ENCODE results near the gene NPHP4. TPM values are rescaled to one million over a fixed set of nuclear protein-coding genes. Genes with fewer than 3 reads are reported as not detected.

NPHP4 gene
- total RNA-seq, 1 donor: 8.0 TPM

GRCh38 chr1:6013491-6013890 is 21.3 kb upstream of the NPHP4 start:
- no peak overlapping the region for H3K4me2 ChIP-seq (ENCODE audit: insufficient read depth, low read length)
- no peak overlapping the region for H3K4me3 ChIP-seq (ENCODE audit: insufficient read depth, low read length)
- H3K79me2 ChIP-seq (ENCODE audit: insufficient read depth, low read length): no peaks in the 10 kb centered on the region
- H3K27me3 ChIP-seq (ENCODE audit: insufficient read depth, low read length): no peaks in the 10 kb centered on the region
- peak; percentile 72 for DNase-seq (ENCODE audit: insufficient read length, low spot score, missing footprints)
- H2AFZ ChIP-seq (ENCODE audit: low read length): no peak overlapping the region
- H3K9me3 ChIP-seq (ENCODE audit: low read depth, low read length): no peaks in the 10 kb centered on the region
- H3K36me3 ChIP-seq (ENCODE audit: insufficient read depth, low read length): no peaks in the 10 kb centered on the region
- no peak overlapping the region for H3K27ac ChIP-seq (ENCODE audit: low read depth, low read length)
- TF ChIP-seq, protein P1, sequence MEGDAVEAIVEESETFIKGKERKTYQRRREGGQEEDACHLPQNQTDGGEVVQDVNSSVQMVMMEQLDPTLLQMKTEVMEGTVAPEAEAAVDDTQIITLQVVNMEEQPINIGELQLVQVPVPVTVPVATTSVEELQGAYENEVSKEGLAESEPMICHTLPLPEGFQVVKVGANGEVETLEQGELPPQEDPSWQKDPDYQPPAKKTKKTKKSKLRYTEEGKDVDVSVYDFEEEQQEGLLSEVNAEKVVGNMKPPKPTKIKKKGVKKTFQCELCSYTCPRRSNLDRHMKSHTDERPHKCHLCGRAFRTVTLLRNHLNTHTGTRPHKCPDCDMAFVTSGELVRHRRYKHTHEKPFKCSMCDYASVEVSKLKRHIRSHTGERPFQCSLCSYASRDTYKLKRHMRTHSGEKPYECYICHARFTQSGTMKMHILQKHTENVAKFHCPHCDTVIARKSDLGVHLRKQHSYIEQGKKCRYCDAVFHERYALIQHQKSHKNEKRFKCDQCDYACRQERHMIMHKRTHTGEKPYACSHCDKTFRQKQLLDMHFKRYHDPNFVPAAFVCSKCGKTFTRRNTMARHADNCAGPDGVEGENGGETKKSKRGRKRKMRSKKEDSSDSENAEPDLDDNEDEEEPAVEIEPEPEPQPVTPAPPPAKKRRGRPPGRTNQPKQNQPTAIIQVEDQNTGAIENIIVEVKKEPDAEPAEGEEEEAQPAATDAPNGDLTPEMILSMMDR (IDR thresholded peaks at IDR 0.05; ENCODE audit: extremely low read depth, low read depth, low read length): no peak
- H4K20me1 ChIP-seq (ENCODE audit: insufficient read depth, low read length): peaks cover 2% of the 10 kb centered on the region
- H3K4me1 ChIP-seq (ENCODE audit: insufficient read depth, low read length): no peaks in the 10 kb centered on the region

GRCh38 chr1:6012529-6013318 is 20.5 kb upstream of the NPHP4 start:
- Histone ChIP-seq H3K4me2 (ENCODE audit: insufficient read depth, low read length) (no peak overlapping the region), H3K27me3 (ENCODE audit: insufficient read depth, low read length) (no peaks in the 10 kb centered on the region), H4K20me1 (ENCODE audit: insufficient read depth, low read length) (peaks cover 2% of the 10 kb centered on the region), H3K79me2 (ENCODE audit: insufficient read depth, low read length) (no peaks in the 10 kb centered on the region), H3K36me3 (ENCODE audit: insufficient read depth, low read length) (no peaks in the 10 kb centered on the region), H3K4me1 (ENCODE audit: insufficient read depth, low read length) (no peaks in the 10 kb centered on the region), H3K27ac (ENCODE audit: low read depth, low read length) (no peak overlapping the region), H3K4me3 (ENCODE audit: insufficient read depth, low read length) (no peak overlapping the region), H2AFZ (ENCODE audit: low read length) (no peak overlapping the region), H3K9me3 (ENCODE audit: low read depth, low read length) (no peaks in the 10 kb centered on the region)
- peak; percentile 41 for DNase-seq (ENCODE audit: insufficient read length, low spot score, missing footprints)
- TF ChIP-seq, protein P1 (IDR thresholded peaks at IDR 0.05; ENCODE audit: extremely low read depth, low read depth, low read length): no peak

GRCh38 chr1:6011946-6012258 is 19.7 kb upstream of the NPHP4 start:
- H3K4me3 ChIP-seq (ENCODE audit: insufficient read depth, low read length): no peak overlapping the region
- H4K20me1 ChIP-seq (ENCODE audit: insufficient read depth, low read length): peaks cover 2% of the 10 kb centered on the region
- no peaks in the 10 kb centered on the region for H3K27me3 ChIP-seq (ENCODE audit: insufficient read depth, low read length)
- TF ChIP-seq, protein P1 (IDR thresholded peaks at IDR 0.05; ENCODE audit: extremely low read depth, low read depth, low read length): no peak
- no peak overlapping the region for H3K4me2 ChIP-seq (ENCODE audit: insufficient read depth, low read length)
- H2AFZ ChIP-seq (ENCODE audit: low read length): no peak overlapping the region
- no peaks in the 10 kb centered on the region for H3K9me3 ChIP-seq (ENCODE audit: low read depth, low read length)
- H3K79me2 ChIP-seq (ENCODE audit: insufficient read depth, low read length): no peaks in the 10 kb centered on the region
- H3K36me3 ChIP-seq (ENCODE audit: insufficient read depth, low read length): no peaks in the 10 kb centered on the region
- H3K27ac ChIP-seq (ENCODE audit: low read depth, low read length): no peak overlapping the region
- peak; percentile 1 for DNase-seq (ENCODE audit: insufficient read length, low spot score, missing footprints)
- no peaks in the 10 kb centered on the region for H3K4me1 ChIP-seq (ENCODE audit: insufficient read depth, low read length)

DNA sequence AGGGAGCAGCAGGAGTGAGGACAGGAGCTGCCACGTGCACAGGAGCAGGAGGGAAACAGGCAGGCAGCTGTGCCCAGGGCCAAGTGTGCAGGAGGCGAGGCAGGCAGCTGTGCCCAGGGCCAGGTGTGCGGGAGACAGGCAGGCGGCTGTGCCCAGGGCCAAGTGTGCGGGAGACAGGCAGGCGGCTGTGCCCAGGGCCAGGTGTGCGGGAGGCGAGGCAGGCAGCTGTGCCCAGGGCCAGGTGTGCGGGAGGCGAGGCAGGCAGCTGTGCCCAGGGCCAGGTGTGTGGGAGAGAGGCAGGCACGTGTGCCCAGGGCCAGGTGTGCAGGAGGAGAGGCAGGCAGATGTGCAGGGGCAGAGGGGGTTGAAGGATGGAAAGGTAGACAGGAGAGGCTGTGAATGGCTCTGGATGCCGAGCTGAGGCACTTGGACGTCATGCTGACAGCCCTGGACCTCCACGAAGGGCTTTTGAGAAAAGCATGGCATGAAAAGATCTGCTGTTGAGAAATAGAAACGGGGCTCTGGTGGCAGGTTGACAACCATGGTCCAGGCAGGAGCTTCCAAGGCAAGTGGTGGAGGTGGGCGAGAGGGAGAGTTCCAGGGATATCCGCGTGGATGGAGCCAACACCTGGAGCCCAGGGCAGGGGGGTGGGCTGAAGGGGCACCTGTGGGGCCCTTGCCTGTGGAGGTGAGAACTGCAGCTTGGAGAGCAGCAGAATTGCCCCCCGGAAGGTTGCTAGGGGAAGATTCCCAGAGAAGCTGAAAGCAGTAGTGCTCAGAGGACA is 19.1 kb upstream of the NPHP4 start:
- Histone ChIP-seq H3K4me3 (ENCODE audit: insufficient read depth, low read length) (no peak overlapping the region), H3K27ac (ENCODE audit: low read depth, low read length) (no peak overlapping the region), H3K9me3 (ENCODE audit: low read depth, low read length) (no peaks in the 10 kb centered on the region), H3K79me2 (ENCODE audit: insufficient read depth, low read length) (no peaks in the 10 kb centered on the region), H3K36me3 (ENCODE audit: insufficient read depth, low read length) (no peaks in the 10 kb centered on the region), H2AFZ (ENCODE audit: low read length) (no peak overlapping the region), H4K20me1 (ENCODE audit: insufficient read depth, low read length) (peaks cover 2% of the 10 kb centered on the region), H3K27me3 (ENCODE audit: insufficient read depth, low read length) (no peaks in the 10 kb centered on the region), H3K4me1 (ENCODE audit: insufficient read depth, low read length) (no peaks in the 10 kb centered on the region), H3K4me2 (ENCODE audit: insufficient read depth, low read length) (no peak overlapping the region)
- DNase-seq (ENCODE audit: insufficient read length, low spot score, missing footprints): peak; percentile 58
- TF ChIP-seq, protein P1 (IDR thresholded peaks at IDR 0.05; ENCODE audit: extremely low read depth, low read depth, low read length): no peak
